Sciatic nerve (tissue), 1 donor: ENCODE measurements around the gene PDIA2. TPM values are rescaled to one million over a fixed set of nuclear protein-coding genes. Genes with fewer than 3 reads are reported as not detected.

Experiments
- total RNA-seq: library from RNA; stranded (reverse); fragmentation: NEBNext Ultra II Directional; extraction: Animal tissue kit (Norgen Biotek cat#: 25700); gene quantifications from one replicate; pipeline ENCODE4 v1.2.1, GENCODE V29; 2021
- donor health status: DM: no; HTN: no; CAD: no.

PDIA2 gene
- total RNA-seq, 1 donor from 2014 or later, result 0.85 TPM

Other genes starting within 250 kb of the PDIA2 start
- 7.1 TPM for gene POLR3K, start 229.6 kb upstream of the PDIA2 start, total RNA-seq
- 8.7 TPM for gene SNRNP25, start 229.3 kb upstream of the PDIA2 start, total RNA-seq
- 116 TPM for gene RHBDF1, start 210.5 kb upstream of the PDIA2 start, total RNA-seq
- gene MPG, start 204.9 kb upstream of the PDIA2 start, total RNA-seq, result 35.0 TPM
- gene NPRL3, start 144.5 kb upstream of the PDIA2 start, total RNA-seq, result 45.7 TPM
- gene HBZ, start 130.5 kb upstream of the PDIA2 start, total RNA-seq, result not detected
- 10.4 TPM for gene HBM, start 117.2 kb upstream of the PDIA2 start, total RNA-seq
- 11,939 TPM for gene HBA2, start 110.3 kb upstream of the PDIA2 start, total RNA-seq
- gene HBA1, start 106.5 kb upstream of the PDIA2 start, total RNA-seq, result 11,060 TPM
- gene HBQ1, start 102.7 kb upstream of the PDIA2 start, total RNA-seq, result 3.2 TPM
- 102 TPM for gene LUC7L, start 53.7 kb upstream of the PDIA2 start, total RNA-seq
- gene FAM234A, start 48.3 kb upstream of the PDIA2 start, total RNA-seq, result 129 TPM
- 48.9 TPM for gene RGS11, start 7.2 kb upstream of the PDIA2 start, total RNA-seq
- 0.94 TPM for gene ARHGDIG, start 2.6 kb upstream of the PDIA2 start, total RNA-seq
- gene AXIN1, start 69.6 kb downstream of the PDIA2 start, total RNA-seq, result 20.1 TPM
- gene MRPL28, start 87.4 kb downstream of the PDIA2 start, total RNA-seq, result 32.5 TPM
- gene PGAP6, start 98.8 kb downstream of the PDIA2 start, total RNA-seq, result 29.0 TPM
- gene NME4, start 114.0 kb downstream of the PDIA2 start, total RNA-seq, result 68.3 TPM
- 10.4 TPM for gene DECR2, start 118.7 kb downstream of the PDIA2 start, total RNA-seq
- gene RAB11FIP3, start 142.5 kb downstream of the PDIA2 start, total RNA-seq, result 56.0 TPM
- 35.2 TPM for gene CAPN15, start 244.5 kb downstream of the PDIA2 start, total RNA-seq